Activated CD4-positive, CD25-positive, alpha-beta regulatory T cell treated with anti-CD3 and anti-CD28 coated beads, Interleukin-2, amount 50 U/mL, for 24 hours (primary cell): ENCODE measurements around the gene ZW10.
"Not testable (repeated sequence)": the region's sequence is repeated elsewhere in the genome, so short reads cannot be mapped to it uniquely, and the experiment has no call there.

Experiments
- ATAC-seq, 2 donors: fragments of 150-1000 bp; cut with Tn5 transposase; one replicate each; pipeline ENCODE4 v1.10.0; 2021; ENCODE audit warnings: mild to moderate bottlenecking in 1 of 2, moderate library complexity in 1 of 2

ZW10 gene

GRCh38 chr11:113773416-113774173 lies at the start of gene ZW10:
ZW10 (minus strand) TSS chr11:113773692; CDS start chr11:113773666, 26 bp downstream.
- peak; percentile 99 for ATAC-seq

- ATAC-seq, result no peak
Measured at GRCh38 chr11:113818426-113818825, 44.9 kb upstream of the ZW10 start.

- ATAC-seq, result no peak
Measured at GRCh38 chr11:113817626-113818025, 44.1 kb upstream of the ZW10 start.

GRCh38 chr11:113817162-113817561 lies 43.7 kb upstream of the ZW10 start:
- ATAC-seq, result no peak

- ATAC-seq, result no peak
Measured at GRCh38 chr11:113814181-113814580, 40.7 kb upstream of the ZW10 start.

GRCh38 chr11:113808931-113809330 lies 35.4 kb upstream of the ZW10 start:
- no peak for ATAC-seq

- no peak for ATAC-seq
Measured at GRCh38 chr11:113806406-113806805, 32.9 kb upstream of the ZW10 start.

GRCh38 chr11:113805640-113806039 lies 32.1 kb upstream of the ZW10 start:
- ATAC-seq, result no peak

GRCh38 chr11:113802621-113803020 lies 29.1 kb upstream of the ZW10 start:
- ATAC-seq, result no peak

- ATAC-seq, result peak; percentile 41 to 59
Measured at GRCh38 chr11:113796663-113797259, 23.3 kb upstream of the ZW10 start.

GRCh38 chr11:113789675-113790320 lies 16.3 kb upstream of the ZW10 start:
- no peak for ATAC-seq

- not testable (repeated sequence) for ATAC-seq
Measured at GRCh38 chr11:113789016-113789415, 15.5 kb upstream of the ZW10 start.

- ATAC-seq, result no peak
Measured at GRCh38 chr11:113782134-113782533, 8.6 kb upstream of the ZW10 start.

- no peak for ATAC-seq
Measured at GRCh38 chr11:113781682-113782081, 8.2 kb upstream of the ZW10 start.

GRCh38 chr11:113779496-113779895 lies 6.0 kb upstream of the ZW10 start, which contains the start of gene CLDN25:
CLDN25 (plus strand) TSS chr11:113779796; CDS start chr11:113779796, 0 bp downstream.
- no peak for ATAC-seq

GRCh38 chr11:113778111-113778910 lies 4.8 kb upstream of the ZW10 start:
- ATAC-seq, result no peak

- ATAC-seq, result no peak
Measured at GRCh38 chr11:113774174-113774503, 647 bp upstream of the ZW10 start.

GRCh38 chr11:113773092-113773415 lies 438 bp downstream of the ZW10 start:
- no peak for ATAC-seq

- no peak for ATAC-seq
Measured at GRCh38 chr11:113771964-113772363, 1.5 kb downstream of the ZW10 start.

- no peak for ATAC-seq
Measured at GRCh38 chr11:113764527-113765219, 8.8 kb downstream of the ZW10 start.

GRCh38 chr11:113763040-113763439 lies 10.5 kb downstream of the ZW10 start:
- not testable (repeated sequence) for ATAC-seq

- no peak for ATAC-seq
Measured at GRCh38 chr11:113760241-113760640, 13.3 kb downstream of the ZW10 start.

GRCh38 chr11:113752932-113753331 lies 20.6 kb downstream of the ZW10 start:
- no peak for ATAC-seq
